WTC11 (cell line): ENCODE measurements around the gene ABCC11. TPM values are rescaled to one million over a fixed set of nuclear protein-coding genes. Genes with fewer than 3 reads are reported as not detected.
A peak's percentile ranks its signal among the peaks of the same experiment; 100 is the strongest.

ENCODE experiments used
- ATAC-seq: fragments of 200-7000 bp; cut with Tn5 transposase; 2 replicates; pipeline ENCODE4 v1.10.0; 2021; ENCODE audit warnings: mild to moderate bottlenecking, moderate library complexity
- CTCF ChIA-PET: fragments of 300-600 bp; sonication (Branson Sonifier 250); formaldehyde crosslinking; loops from one replicate; lab custom pipeline; 2021; ENCODE audit warnings: antibody characterized with exemption; lab: Charles Lee
- POLR2A ChIA-PET: fragments of 350-600 bp; sonication (Branson Sonifier 250); formaldehyde crosslinking; loops from one replicate; lab custom pipeline; 2021; ENCODE audit warnings: antibody characterized with exemption; lab: Charles Lee
- DNase-seq: peaks from one replicate; pipeline ENCODE4 v3.0.0; 2021; ENCODE audit warnings: low spot score
- H3K27ac Mint-ChIP-seq: 2 replicates; pipeline ENCODE4 v1.8.0; 2021; ENCODE audit warnings: mixed read lengths
- H3K27me3 Mint-ChIP-seq: 2 replicates; pipeline ENCODE4 v1.8.0; 2021; ENCODE audit warnings: low read depth, mild to moderate bottlenecking, moderate library complexity, mixed read lengths
- H3K36me3 Mint-ChIP-seq: 2 replicates; pipeline ENCODE4 v1.8.0; 2021; ENCODE audit warnings: mixed read lengths
- H3K4me1 Mint-ChIP-seq: 2 replicates; pipeline ENCODE4 v1.8.0; 2022; ENCODE audit warnings: mixed read lengths
- H3K4me3 Mint-ChIP-seq: 2 replicates; pipeline ENCODE4 v1.8.0; 2021; ENCODE audit warnings: mild to moderate bottlenecking, moderate library complexity, mixed read lengths
- H3K9me3 Mint-ChIP-seq: 2 replicates; pipeline ENCODE4 v1.8.0; 2021; ENCODE audit warnings: mixed read lengths
- E2F1 ChIP-seq: sonication (generic); formaldehyde crosslinking; IDR thresholded peaks from 2 replicates; pipeline ENCODE4 v1.8.0; 2022; ENCODE audit warnings: mild to moderate bottlenecking, missing genetic modification reagents
- EMX1 ChIP-seq: fragments of 250-450 bp; sonication (Bioruptor Pico); IDR thresholded peaks from 2 replicates; pipeline ENCODE4 v1.8.0; 2021; ENCODE audit warnings: mild to moderate bottlenecking
- FOXK1 ChIP-seq: sonication (generic); formaldehyde crosslinking; IDR thresholded peaks from 2 replicates; pipeline ENCODE4 v1.8.0; 2022; ENCODE audit warnings: mild to moderate bottlenecking, moderate library complexity, missing genetic modification reagents
- FOXP1 ChIP-seq: sonication (generic); formaldehyde crosslinking; IDR thresholded peaks from 2 replicates; pipeline ENCODE4 v1.8.0; 2022; ENCODE audit warnings: missing genetic modification reagents, mild to moderate bottlenecking, moderate library complexity, borderline replicate concordance
- FOXP4 ChIP-seq: sonication (generic); formaldehyde crosslinking; IDR thresholded peaks from 2 replicates; pipeline ENCODE4 v1.8.0; 2022; ENCODE audit warnings: mild to moderate bottlenecking, missing genetic modification reagents
- GTF2I ChIP-seq: fragments of 250-450 bp; sonication (Bioruptor Pico); conservative IDR thresholded peaks from 2 replicates; pipeline ENCODE4 v1.4.0; 2021; ENCODE audit warnings: mild to moderate bottlenecking
- IRF1 ChIP-seq: sonication (generic); formaldehyde crosslinking; IDR thresholded peaks from 2 replicates; pipeline ENCODE4 v1.8.0; 2023; ENCODE audit warnings: missing genetic modification reagents
- MAX ChIP-seq: sonication (generic); formaldehyde crosslinking; IDR thresholded peaks from 2 replicates; pipeline ENCODE4 v1.8.0; 2022; ENCODE audit warnings: mild to moderate bottlenecking, missing genetic modification reagents
- OVOL2 ChIP-seq: fragments of 250-450 bp; sonication (Bioruptor Pico); IDR thresholded peaks from 2 replicates; pipeline ENCODE4 v1.9.0; 2021; ENCODE audit warnings: mild to moderate bottlenecking, borderline replicate concordance
- RELA ChIP-seq: sonication (generic); formaldehyde crosslinking; IDR thresholded peaks from 2 replicates; pipeline ENCODE4 v1.8.1; 2022; ENCODE audit warnings: missing genetic modification reagents, mild to moderate bottlenecking, borderline replicate concordance
- SMAD4 ChIP-seq: sonication (generic); formaldehyde crosslinking; IDR thresholded peaks from 2 replicates; pipeline ENCODE4 v1.8.0; 2022; ENCODE audit warnings: mild to moderate bottlenecking, missing genetic modification reagents
- STAT6 ChIP-seq: sonication (generic); formaldehyde crosslinking; conservative IDR thresholded peaks from 2 replicates; pipeline ENCODE4 v1.8.1; 2023; ENCODE audit warnings: mild to moderate bottlenecking, low read depth, missing genetic modification reagents, moderate library complexity
- TCF7 ChIP-seq: sonication (generic); formaldehyde crosslinking; IDR thresholded peaks from 2 replicates; pipeline ENCODE4 v1.8.0; 2022; ENCODE audit warnings: mild to moderate bottlenecking, low read depth, missing genetic modification reagents, moderate library complexity
- ZMAT4 ChIP-seq: fragments of 250-450 bp; sonication (Bioruptor Pico); IDR thresholded peaks from 2 replicates; pipeline ENCODE4 v1.9.0; 2021; ENCODE audit warnings: mild to moderate bottlenecking
- ZNF425 ChIP-seq: fragments of 250-450 bp; sonication (Bioruptor Pico); conservative IDR thresholded peaks from 2 replicates; pipeline ENCODE4 v1.9.0; 2021; ENCODE audit warnings: mild to moderate bottlenecking
- total RNA-seq: library from RNA; stranded (reverse); gene quantifications from 3 replicates; pipeline ENCODE4 v1.2.3, GENCODE V29; 2021

Gene ABCC11
- total RNA-seq, 1 experiment from 2014 or later: not detected

GRCh38 chr16:48280546-48280945 lies 33.2 kb upstream of the ABCC11 start (continued):
- TF ChIP-seq ZMAT4: no peak
- no peak for TF ChIP-seq FOXK1 (CRISPR knock-in tag)
- TF ChIP-seq FOXP1 (CRISPR knock-in tag): no peak

- DNase-seq: no peak
- TF ChIP-seq FOXP4 (CRISPR knock-in tag) (no peak), RELA (CRISPR knock-in tag) (no peak), OVOL2 (no peak), STAT6 (CRISPR knock-in tag) (no peak), MAX (CRISPR knock-in tag) (no peak), EMX1 (no peak), E2F1 (CRISPR knock-in tag) (no peak), ZNF425 (CRISPR knock-in tag) (no peak), IRF1 (CRISPR knock-in tag) (no peak), SMAD4 (CRISPR knock-in tag) (no peak), GTF2I (no peak)
- ChIA-PET CTCF (interaction anchor here (1.7 kb wide), 1 partner anchor 351 kb away, joined by 5 read pairs; no protein-coding TSS in a partner anchor), POLR2A (no interaction called here)
- peaks cover 13% of the 10 kb centered on the region for H3K36me3 Mint-ChIP-seq
- no peaks in the 10 kb centered on the region for H3K9me3 Mint-ChIP-seq
- H3K4me3 Mint-ChIP-seq: no peak overlapping the region
- H3K27ac Mint-ChIP-seq: no peak overlapping the region
- peaks cover 39% of the 10 kb centered on the region for H3K4me1 Mint-ChIP-seq
- peak; percentile 26; the same call in 1 of the 2 replicates for ATAC-seq
- no peaks in the 10 kb centered on the region for H3K27me3 Mint-ChIP-seq
Observed at GRCh38 chr16:48279199-48279598, 31.9 kb upstream of the ABCC11 start.

- ChIA-PET CTCF (no interaction called here), POLR2A (interaction anchor here (0.6 kb wide), 1 partner anchor 221 kb away, joined by 3 read pairs; no protein-coding TSS in a partner anchor)
- Mint-ChIP-seq H3K4me1 (peaks cover 30% of the 10 kb centered on the region), H3K27ac (0 out of 2 replicates have a peak overlapping the region, but pooled peaks have one; percentile 6), H3K9me3 (no peaks in the 10 kb centered on the region), H3K4me3 (no peak overlapping the region), H3K27me3 (no peaks in the 10 kb centered on the region), H3K36me3 (peaks cover 13% of the 10 kb centered on the region)
- no peak for TF ChIP-seq TCF7 (CRISPR knock-in tag)
- ATAC-seq (no peak), DNase-seq (no peak)
Observed at GRCh38 chr16:48277158-48277557, 29.8 kb upstream of the ABCC11 start.
